Right lobe of liver (tissue), 6 donors: ENCODE measurements around the gene CFAP119. TPM values are rescaled to one million over a fixed set of nuclear protein-coding genes. Genes with fewer than 3 reads are reported as not detected.

ENCODE experiments used
- ATAC-seq, 4 donors: fragments of 200-7000 bp; cut with Tn5 transposase; one replicate each; pipeline ENCODE4 v1.9.1; 2020; ENCODE audit warnings: mild to moderate bottlenecking in 4 of 4, moderate library complexity in 4 of 4
- DNase-seq, 3 donors: peaks; one replicate each; pipeline ENCODE4 v3.0.0-alpha.2; 2020
- H3K27ac ChIP-seq, 3 donors: fragments of 200-600 bp; one replicate each; pipeline ENCODE4 v1.8.0; 2022
- H3K27me3 ChIP-seq, 2 donors: fragments of 200-600 bp; one replicate each; pipeline ENCODE4 v1.8.0; 2022
- H3K36me3 ChIP-seq, 4 donors: fragments of 200-600 bp; sonication (generic) in 1 of 4; one replicate each; pipeline versions ENCODE4 v1.5.1 to v1.8.0; 2017 to 2022; ENCODE audit warnings: control low read depth in 1 of 4
- H3K4me1 ChIP-seq, 4 donors: fragments of 200-600 bp; sonication (generic) in 1 of 4; one replicate each; pipeline versions ENCODE4 v1.5.1 to v1.8.0; 2017 to 2022; ENCODE audit warnings: control low read depth in 1 of 4
- H3K4me3 ChIP-seq, 3 donors: fragments of 200-600 bp; one replicate each; pipeline ENCODE4 v1.8.0; 2022
- H3K9me3 ChIP-seq, 4 donors: fragments of 200-600 bp; sonication (generic) in 1 of 4; one replicate each; pipeline versions ENCODE4 v1.5.1 to v1.8.0; 2017 to 2022; ENCODE audit warnings: control low read depth in 1 of 4
- CTCF ChIP-seq, 4 donors: fragments of 200-600 bp in 3 of 4; fragments of 450-650 bp in 1 of 4; IDR thresholded peaks; one replicate each; pipeline versions ENCODE4 v1.5.1 to v1.8.0; 2016 to 2022; ENCODE audit warnings: antibody characterized with exemption in 4 of 4, mild to moderate bottlenecking in 2 of 4
- POLR2A ChIP-seq: fragments of 450-650 bp; IDR thresholded peaks from one replicate; pipeline ENCODE4 v1.6.1; 2017; ENCODE audit warnings: antibody characterized with exemption, mild to moderate bottlenecking
- WGBS: methylation state at CpG from one replicate; pipeline ENCODE4 v1.1.6; 2018; ENCODE audit warnings: low coverage, low lambda C conversion rate; ENCODE audit not compliant: insufficient coverage; ENCODE audit errors: missing lambda C conversion rate; 5-methylcytosine and 5-hydroxymethylcytosine counted together
- intact Hi-C, 2 donors: fragments of 100-400 bp; cut with DNase I; formaldehyde crosslinking; loops; one replicate each; pipeline versions ENCODE4 v1.11.2 to v1.14.1; 2022
- total RNA-seq, 6 experiments: library from RNA; depleted of rRNA in 2 of 6; stranded (reverse); fragments of >200 nt in 2 of 6; fragmentation: NEBNext Ultra II Directional in 3 of 6; extraction: Animal tissue kit (Norgen Biotek cat#: 25700) in 3 of 6; gene quantifications; one replicate each; pipeline versions ENCODE4 v1.1.0 to v1.2.4, GENCODE V29; 2016 to 2023
- donor health status: DM: no; HTN: yes; CAD: no.
- donor health status: DM: no; HTN: no; CAD: no.
- donor health status: DM: no; HTN: no; CAD: no.
- donor health status: DM: no; HTN: yes; CAD: no.
- donor health status: DM: no; HTN: yes; CAD: no.

Gene CFAP119
- total RNA-seq, 6 experiments from 2014 or later, result 0.19 to 1.8 (median 0.29) TPM; not detected in 1

DNA sequence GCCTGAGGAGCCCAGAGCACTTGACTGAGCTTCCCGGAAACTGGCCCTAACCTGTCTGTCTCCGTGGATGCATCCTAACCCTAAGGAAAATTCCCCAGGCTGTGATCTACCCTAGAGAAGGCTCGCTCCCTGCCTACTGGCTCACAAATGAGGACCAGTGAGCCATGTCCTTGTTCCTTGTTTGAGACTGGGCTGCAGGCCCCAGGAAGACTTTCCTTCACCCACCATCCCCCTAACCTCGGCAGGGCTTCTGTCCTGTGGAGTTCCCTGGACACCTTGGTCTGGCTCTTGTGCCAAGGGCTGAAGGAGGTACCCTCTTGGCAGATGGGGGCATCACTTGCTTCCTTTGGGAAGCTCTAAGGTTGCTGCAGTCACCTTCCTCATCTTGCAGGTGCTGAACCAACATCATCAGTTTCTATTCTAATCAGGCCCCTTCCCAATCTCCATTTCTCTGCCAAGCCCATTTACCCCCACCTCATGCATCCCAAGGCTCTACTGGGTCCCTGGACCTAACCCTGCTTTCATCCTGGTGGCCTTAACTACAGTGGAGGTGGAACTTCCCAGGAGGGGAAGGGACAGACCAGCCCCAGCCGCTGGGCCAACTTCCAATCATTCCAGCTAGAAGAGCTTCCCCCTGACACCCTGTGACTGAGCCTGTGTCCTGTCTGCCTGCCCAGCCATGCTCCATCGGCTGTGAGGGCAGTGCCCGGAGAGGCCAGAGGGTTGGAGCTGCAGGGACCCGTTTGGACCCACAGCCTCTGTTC is 12.7 kb upstream of the CFAP119 start:
- H3K4me3 ChIP-seq, result peak overlapping the region; percentile 65 to 72 (median 71)
- DNase-seq (no peak), ATAC-seq (peak; percentile 4 to 16 (median 12))
- WGBS, result 11% methylated on average over 3 of the region's 8 CpGs
- H3K27me3 ChIP-seq, result no peaks in the 10 kb centered on the region
- H3K36me3 ChIP-seq, result peaks cover 0 to 31% (median 14%) of the 10 kb centered on the region in 4 donors
- intact Hi-C loops, result no loop called here
- TF ChIP-seq POLR2A (no peak), CTCF (IDR thresholded peaks at IDR 0.05) (no peak)
- H3K9me3 ChIP-seq, result no peaks in the 10 kb centered on the region
- H3K4me1 ChIP-seq, result peaks cover 0 to 8% (median 3%) of the 10 kb centered on the region in 4 donors
- peak overlapping the region in 2 of 3 donors; percentile 82 for H3K27ac ChIP-seq

GRCh38 chr16:30773826-30774225 is 12.0 kb upstream of the CFAP119 start:
- no peak overlapping the region for H3K4me3 ChIP-seq
- no peak overlapping the region for H3K27ac ChIP-seq
- no CpG with 5 or more reads among the region's 14 CpGs for WGBS
- TF ChIP-seq POLR2A (no peak), CTCF (IDR thresholded peaks at IDR 0.05) (no peak)
- H3K9me3 ChIP-seq, result no peaks in the 10 kb centered on the region
- ATAC-seq (no peak), DNase-seq (no peak)
- peaks cover under 1 to 38% (median 19%) of the 10 kb centered on the region in 4 donors for H3K36me3 ChIP-seq
- H3K27me3 ChIP-seq, result no peaks in the 10 kb centered on the region
- intact Hi-C loops, result no loop called here
- H3K4me1 ChIP-seq, result peaks cover 0 to 8% (median 3%) of the 10 kb centered on the region in 4 donors

DNA sequence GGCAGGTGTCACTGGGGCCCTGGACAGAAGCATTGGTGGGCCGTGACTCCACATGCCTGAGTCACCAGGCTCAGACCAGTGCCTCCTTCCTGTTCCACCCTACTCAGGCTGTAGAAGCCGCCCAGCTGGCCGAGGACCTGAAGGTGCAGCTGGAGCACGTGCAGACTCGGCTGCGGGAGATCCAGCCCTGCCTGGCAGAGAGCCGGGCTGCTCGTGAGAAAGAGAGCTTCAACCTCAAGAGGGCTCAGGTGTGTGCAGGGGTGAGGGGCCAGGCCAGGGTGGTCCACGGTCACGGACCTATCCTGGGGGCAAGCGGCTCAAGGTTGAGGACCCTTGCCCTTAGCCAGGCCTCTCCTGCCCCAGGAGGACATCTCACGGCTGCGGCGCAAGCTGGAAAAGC is 9.9 kb upstream of the CFAP119 start:
- WGBS, result 100% methylated on average over 2 of the region's 14 CpGs
- peak in 1 of 3 donors; percentile 50 for DNase-seq
- Histone ChIP-seq H3K9me3 (no peaks in the 10 kb centered on the region), H3K4me3 (no peak overlapping the region), H3K27ac (no peak overlapping the region), H3K27me3 (no peaks in the 10 kb centered on the region), H3K36me3 (peaks cover 4 to 59% (median 31%) of the 10 kb centered on the region in 4 donors), H3K4me1 (peaks cover 0 to 8% (median 2%) of the 10 kb centered on the region in 4 donors)
- no peak for TF ChIP-seq CTCF (IDR thresholded peaks at IDR 0.05)
- TF ChIP-seq POLR2A, result no peak
- ATAC-seq, result no peak
- intact Hi-C loops, result no loop called here

- Histone ChIP-seq H3K36me3 (peaks cover 4 to 81% (median 44%) of the 10 kb centered on the region in 4 donors), H3K27ac (no peak overlapping the region), H3K9me3 (no peaks in the 10 kb centered on the region), H3K4me1 (peaks cover 0 to 1% (median 0%) of the 10 kb centered on the region in 4 donors), H3K27me3 (no peaks in the 10 kb centered on the region), H3K4me3 (no peak overlapping the region)
- DNase-seq (peak in 1 of 3 donors; percentile 41), ATAC-seq (no peak)
- 94% methylated on average over 8 of the region's 17 CpGs for WGBS
- intact Hi-C loops, result no loop called here
- TF ChIP-seq POLR2A (no peak), CTCF (IDR thresholded peaks at IDR 0.05) (no peak)
Measured at GRCh38 chr16:30769379-30770089, 7.7 kb upstream of the CFAP119 start.
